PC-9 (cell line): Measurements from ENCODE around the gene OR9Q1. TPM values are rescaled to one million over a fixed set of nuclear protein-coding genes. Genes with fewer than 3 reads are reported as not detected.

Experiments used
- BruUV-seq: library from RNA; stranded (reverse); fragments of 400-500 nt; replicated peaks from 2 replicates; lab custom pipeline; 2021; lab: Mats Ljungman, UMichigan
- CTCF ChIA-PET: fragments of 300-600 bp; sonication (Branson Sonifier 250); formaldehyde crosslinking; loops from one replicate; lab custom pipeline; 2022; ENCODE audit warnings: antibody characterized with exemption; lab: Charles Lee
- POLR2A ChIA-PET: fragments of 300-600 bp; sonication (Branson Sonifier 250); formaldehyde crosslinking; loops from one replicate; lab custom pipeline; 2022; ENCODE audit warnings: antibody characterized with exemption; ENCODE audit not compliant: unreplicated experiment; lab: Charles Lee
- DNase-seq, 2 experiments: peaks; one replicate each; pipeline versions ENCODE4 v3.0.0 to v3.0.0-alpha.2; 2015 to 2022; ENCODE audit warnings: mixed read lengths in 1 of 2
- H2AFZ ChIP-seq: fragments of 200-600 bp; sonication (generic); 2 replicates; pipeline ENCODE4 v1.8.1; 2017; ENCODE audit warnings: antibody characterized with exemption
- H3F3A ChIP-seq: fragments of 200-600 bp; sonication (generic); 2 replicates; pipeline ENCODE4 v1.8.1; 2017; ENCODE audit warnings: antibody characterized with exemption, mild to moderate bottlenecking, low read depth; ENCODE audit not compliant: insufficient read depth
- H3K27ac ChIP-seq: fragments of 200-600 bp; sonication (generic); 2 replicates; pipeline ENCODE4 v1.6.1; 2016; ENCODE audit warnings: mixed run types
- H3K27me3 ChIP-seq: fragments of 200-600 bp; sonication (generic); 2 replicates; pipeline ENCODE4 v1.6.1; 2016; ENCODE audit warnings: low read depth, mixed run types; ENCODE audit not compliant: insufficient read depth
- H3K36me3 ChIP-seq: fragments of 200-600 bp; sonication (generic); 2 replicates; pipeline ENCODE4 v1.6.1; 2016; ENCODE audit warnings: low read depth, mixed run types
- H3K4me1 ChIP-seq: fragments of 200-600 bp; sonication (generic); replicated peaks from 2 replicates; pipeline ENCODE4 v1.6.1; 2016; ENCODE audit warnings: mixed run types; ENCODE audit not compliant: insufficient read depth
- H3K4me2 ChIP-seq: fragments of 200-600 bp; sonication (generic); 2 replicates; pipeline ENCODE4 v1.6.1; 2017; ENCODE audit warnings: mixed run types
- H3K4me3 ChIP-seq: fragments of 200-600 bp; sonication (generic); 2 replicates; pipeline ENCODE4 v1.6.1; 2016; ENCODE audit warnings: mixed run types
- H3K79me2 ChIP-seq: fragments of 200-600 bp; sonication (generic); 2 replicates; pipeline ENCODE4 v1.6.1; 2017; ENCODE audit warnings: low read depth, mixed run types
- H3K9me2 ChIP-seq: fragments of 200-600 bp; sonication (generic); 2 replicates; pipeline ENCODE4 v1.8.1; 2017; ENCODE audit warnings: mild to moderate bottlenecking; ENCODE audit not compliant: insufficient read depth
- H3K9me3 ChIP-seq: fragments of 200-600 bp; sonication (generic); 2 replicates; pipeline ENCODE4 v1.8.1; 2016; ENCODE audit warnings: low read depth; ENCODE audit not compliant: insufficient read depth
- H4K20me1 ChIP-seq: fragments of 200-600 bp; sonication (generic); 2 replicates; pipeline ENCODE4 v1.8.1; 2017; ENCODE audit not compliant: insufficient read depth
- CTCF ChIP-seq: fragments of 200-600 bp; sonication (generic); conservative IDR thresholded peaks from 2 replicates; pipeline ENCODE4 v1.6.1; 2017; ENCODE audit warnings: mixed run types, antibody characterized with exemption, mild to moderate bottlenecking, moderate library complexity
- EZH2 ChIP-seq: fragments of 200-600 bp; sonication (generic); IDR thresholded peaks from 2 replicates; pipeline ENCODE4 v1.8.0; 2017; ENCODE audit warnings: antibody characterized with exemption, low read depth
- intact Hi-C: fragments of 100-400 bp; cut with micrococcal nuclease; formaldehyde crosslinking; loops from one replicate; pipeline ENCODE4 v1.10.0; 2022; ENCODE audit not compliant: unreplicated experiment
- total RNA-seq: library from RNA; stranded (reverse); gene quantifications from 2 replicates; pipeline ENCODE4 v1.2.3, GENCODE V29; 2021

OR9Q1 gene
- total RNA-seq, 1 experiment from 2014 or later = not detected

- Histone ChIP-seq H3K79me2 (no peaks in the 10 kb centered on the region), H3K4me1 (no peaks in the 10 kb centered on the region), H3K4me2 (no peak overlapping the region), H3K36me3 (no peaks in the 10 kb centered on the region), H4K20me1 (no peaks in the 10 kb centered on the region), H3F3A (no peaks in the 10 kb centered on the region), H3K9me3 (no peaks in the 10 kb centered on the region), H3K9me2 (no peaks in the 10 kb centered on the region), H3K27ac (no peak overlapping the region), H3K4me3 (no peak overlapping the region), H2AFZ (no peak overlapping the region), H3K27me3 (no peaks in the 10 kb centered on the region)
- ChIA-PET POLR2A (no interaction called here), CTCF (interaction anchor here (0.5 to 0.6 kb wide), 2 partner anchors 109 to 258 kb away, joined by 3 to 4 read pairs; no protein-coding TSS in a partner anchor)
- intact Hi-C loops = no loop called here
- BruUV-seq = no TSS peak
- TF ChIP-seq EZH2 (no peak), CTCF (no peak)
- DNase-seq = no peak
Measured at GRCh38 chr11:58057481-58057880, 33.8 kb downstream of the OR9Q1 start.

GRCh38 chr11:58058276-58059006, 34.8 kb downstream of the OR9Q1 start:
- Histone ChIP-seq H3K36me3 (no peaks in the 10 kb centered on the region), H3K4me3 (no peak overlapping the region), H4K20me1 (no peaks in the 10 kb centered on the region), H3K4me2 (no peak overlapping the region), H3K27ac (no peak overlapping the region), H3K9me3 (no peaks in the 10 kb centered on the region), H3K9me2 (no peaks in the 10 kb centered on the region), H3K4me1 (no peaks in the 10 kb centered on the region), H3K79me2 (no peaks in the 10 kb centered on the region), H2AFZ (no peak overlapping the region), H3F3A (no peaks in the 10 kb centered on the region), H3K27me3 (no peaks in the 10 kb centered on the region)
- ChIA-PET POLR2A (no interaction called here), CTCF (interaction anchor here (0.5 kb wide), 1 partner anchor 259 kb away, joined by 3 read pairs; no protein-coding TSS in a partner anchor)
- intact Hi-C loops = no loop called here
- no peak for DNase-seq
- BruUV-seq = no TSS peak
- TF ChIP-seq EZH2 (no peak), CTCF (no peak)

- intact Hi-C loops = no loop called here
- no peak overlapping the region for H3K27ac ChIP-seq
Measured at GRCh38 chr11:58059007-58059350, 35.3 kb downstream of the OR9Q1 start.

More at GRCh38 chr11:58059007-58059350, 35.3 kb downstream of the OR9Q1 start:
- CTCF ChIA-PET = no interaction called here
- Histone ChIP-seq H3K27me3 (no peaks in the 10 kb centered on the region), H3F3A (no peaks in the 10 kb centered on the region), H3K79me2 (no peaks in the 10 kb centered on the region), H2AFZ (no peak overlapping the region), H4K20me1 (no peaks in the 10 kb centered on the region), H3K9me3 (no peaks in the 10 kb centered on the region), H3K4me1 (no peaks in the 10 kb centered on the region), H3K4me3 (no peak overlapping the region), H3K9me2 (no peaks in the 10 kb centered on the region), H3K4me2 (no peak overlapping the region), H3K36me3 (no peaks in the 10 kb centered on the region)
- no TSS peak for BruUV-seq
- POLR2A ChIA-PET = no interaction called here
- TF ChIP-seq CTCF = no peak
- TF ChIP-seq EZH2 = no peak
- DNase-seq = no peak
